Measurements from ENCODE around the gene SLC44A4.

The SLC44A4 gene

GRCh38 chr6:31901415-31901952 is 22.7 kb upstream of the SLC44A4 start:
- in situ Hi-C loops (cut with HindIII; ENCODE audit: low sequenced_read_pairs) = no loop called here

DNA sequence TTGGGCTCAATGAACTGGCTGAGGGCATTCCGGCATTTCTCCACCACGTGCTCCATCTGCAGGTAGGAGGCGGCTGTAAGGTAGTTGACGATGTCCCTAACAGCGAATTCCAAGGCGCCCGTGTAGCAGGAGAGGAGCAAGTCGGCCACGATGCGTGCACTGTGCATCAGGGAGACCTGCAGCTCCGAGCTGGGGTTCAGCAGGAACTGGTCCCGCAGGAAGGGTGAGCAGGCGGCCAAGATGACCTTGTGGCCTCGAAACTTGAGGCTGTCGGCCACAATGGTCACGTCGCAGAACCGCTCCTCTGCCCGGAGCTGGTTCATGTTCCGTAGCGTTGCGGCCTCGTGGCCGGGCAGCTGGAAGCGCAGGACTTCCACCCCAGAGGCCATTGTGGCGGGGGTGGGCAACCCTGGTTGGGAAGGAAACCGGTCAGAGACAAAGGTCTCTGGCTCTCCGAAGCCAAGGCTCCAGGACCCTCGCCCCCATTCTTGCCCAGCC is 22.2 kb upstream of the SLC44A4 start:
- in situ Hi-C loops (cut with HindIII; ENCODE audit: low sequenced_read_pairs) = no loop called here

GRCh38 chr6:31899882-31900722 is 21.3 kb upstream of the SLC44A4 start:
- in situ Hi-C loops (cut with HindIII; ENCODE audit: low sequenced_read_pairs) = no loop called here

- in situ Hi-C loops (cut with HindIII; ENCODE audit: low sequenced_read_pairs) = no loop called here
Observed at GRCh38 chr6:31899215-31899614, 20.4 kb upstream of the SLC44A4 start.

DNA sequence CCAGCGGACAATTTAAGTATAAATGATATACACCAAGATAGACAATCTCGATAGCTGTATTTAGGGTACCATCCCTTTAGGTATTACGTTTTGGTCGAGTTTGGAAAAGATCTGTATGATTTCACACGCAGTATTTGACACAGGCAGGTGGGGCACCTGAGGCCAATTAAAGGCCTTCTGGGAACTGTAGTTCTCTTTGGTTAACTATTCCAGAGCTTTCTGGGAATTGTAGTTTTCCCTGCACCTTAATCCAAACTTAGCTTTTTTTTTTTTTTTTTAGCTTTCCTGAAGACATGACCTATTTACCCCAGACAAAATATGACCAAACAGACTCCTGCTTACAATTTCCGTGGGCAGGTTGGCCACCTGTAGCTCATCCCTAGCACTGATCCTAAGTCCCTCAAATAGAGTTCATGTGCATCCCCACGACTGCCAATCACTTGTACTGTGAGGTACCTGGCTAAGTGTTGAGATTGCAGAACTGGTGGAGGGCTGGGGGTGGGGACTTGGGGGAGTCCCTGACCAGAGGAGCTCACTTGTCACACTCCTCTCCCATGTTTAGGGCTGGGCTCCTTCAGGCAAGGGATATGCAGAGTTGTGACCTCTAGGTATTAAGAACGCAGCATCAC is 19.7 kb upstream of the SLC44A4 start:
- in situ Hi-C loops (cut with HindIII; ENCODE audit: low sequenced_read_pairs) = no loop called here

GRCh38 chr6:31897612-31898382 is 19.0 kb upstream of the SLC44A4 start, which contains the start of gene EHMT2:
Gene EHMT2 (minus strand): TSS chr6:31897698. CDS start chr6:31897677, 21 bp downstream.
- in situ Hi-C loops (cut with HindIII; ENCODE audit: low sequenced_read_pairs) = no loop called here

DNA sequence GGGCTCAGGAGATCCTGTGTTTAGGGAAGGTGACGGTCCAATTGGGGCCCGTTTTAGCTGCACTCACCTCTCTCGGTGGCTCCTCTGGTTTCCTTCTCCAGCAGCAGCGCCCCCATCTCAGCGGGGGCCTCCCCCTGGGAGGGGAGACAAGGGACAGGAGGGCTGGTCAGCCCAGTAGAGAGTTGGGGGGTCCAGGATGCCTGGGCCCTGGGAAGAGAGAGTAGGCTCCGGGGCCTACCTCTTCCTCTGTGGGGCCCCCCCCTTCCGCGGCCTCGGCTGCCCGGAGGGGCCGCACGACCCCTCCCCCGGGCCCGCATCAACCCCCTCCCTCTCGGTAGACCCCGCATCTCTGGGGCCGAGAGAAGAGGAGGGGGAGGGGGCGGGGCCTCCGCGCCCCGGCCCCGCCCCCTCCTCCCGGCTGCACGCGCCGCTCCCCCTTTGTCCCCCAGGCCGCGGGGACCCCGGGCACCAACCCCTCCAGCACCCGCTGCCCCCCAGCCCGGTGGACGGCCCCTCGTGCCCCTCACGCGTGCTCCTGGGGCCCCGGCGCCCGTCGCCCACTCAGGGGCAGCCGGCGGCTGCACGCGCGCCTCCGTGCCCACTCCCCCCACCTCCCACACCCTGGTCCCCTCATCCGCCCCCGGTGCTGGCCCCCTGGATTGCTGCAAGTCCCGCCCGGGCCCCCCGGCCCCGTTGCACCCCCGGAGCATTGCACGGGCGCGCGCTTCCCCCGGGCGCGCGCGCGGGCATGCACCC is 18.2 kb upstream of the SLC44A4 start:
- in situ Hi-C loops (cut with HindIII; ENCODE audit: low sequenced_read_pairs) = no loop called here

- in situ Hi-C loops (cut with HindIII; ENCODE audit: low sequenced_read_pairs) = no loop called here
Observed at GRCh38 chr6:31896493-31896855, 17.7 kb upstream of the SLC44A4 start.

DNA sequence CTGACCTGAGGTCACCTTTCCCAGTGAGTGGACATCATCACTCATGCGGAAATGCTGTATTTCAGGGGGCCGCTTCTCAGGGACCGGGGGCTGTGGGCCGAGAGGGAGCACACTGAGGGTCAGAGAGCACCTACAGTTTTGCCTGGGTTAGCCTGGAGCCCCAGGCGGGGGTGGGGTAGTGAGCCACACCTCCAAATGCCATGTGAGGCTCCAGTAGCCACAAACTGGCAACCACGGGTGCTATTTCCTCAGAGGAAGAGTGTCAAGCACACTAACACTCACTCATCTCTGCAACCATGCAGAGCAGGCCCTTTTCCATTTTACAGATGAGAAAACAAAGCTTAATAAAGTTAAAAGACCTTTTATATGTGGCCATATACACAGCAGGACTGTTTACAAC is 14.0 kb upstream of the SLC44A4 start:
- in situ Hi-C loops (cut with HindIII; ENCODE audit: low sequenced_read_pairs) = no loop called here

DNA sequence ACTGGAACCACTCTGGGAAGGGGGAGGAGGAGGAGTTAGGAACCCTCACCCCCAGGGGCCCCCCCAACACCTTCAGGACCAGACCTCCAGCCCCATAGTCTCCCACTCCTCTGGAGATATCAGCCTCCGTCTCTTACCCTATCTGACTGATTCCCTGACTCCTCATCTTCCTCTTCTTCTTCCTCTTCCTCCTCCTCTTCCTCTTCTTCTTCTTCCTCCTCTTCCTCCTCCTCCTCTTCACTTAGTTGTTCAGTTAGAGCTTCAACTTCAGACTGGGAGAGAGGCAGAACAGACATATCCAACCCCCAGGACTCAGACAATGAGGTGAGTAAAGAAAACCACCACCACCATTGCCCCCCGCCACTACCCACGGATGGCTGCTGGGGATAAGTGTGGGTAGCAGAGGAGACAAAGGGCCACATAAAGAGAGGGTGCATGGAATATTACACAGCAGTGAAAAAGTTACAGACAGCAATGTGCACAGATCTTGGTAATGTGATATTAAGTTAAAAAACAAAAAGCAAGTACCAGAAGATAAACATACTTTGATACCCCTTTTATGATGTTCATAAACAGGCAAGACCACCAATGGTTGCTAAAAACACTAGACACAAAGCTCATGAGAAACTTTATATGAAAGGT is 10.7 kb upstream of the SLC44A4 start:
- in situ Hi-C loops (cut with HindIII; ENCODE audit: low sequenced_read_pairs) = no loop called here

- in situ Hi-C loops (cut with HindIII; ENCODE audit: low sequenced_read_pairs) = no loop called here
Observed at GRCh38 chr6:31888276-31889258, 9.8 kb upstream of the SLC44A4 start.

- in situ Hi-C loops (cut with HindIII; ENCODE audit: low sequenced_read_pairs) = no loop called here
Observed at GRCh38 chr6:31887173-31888007, 8.6 kb upstream of the SLC44A4 start.

GRCh38 chr6:31886541-31886991 is 7.8 kb upstream of the SLC44A4 start:
- in situ Hi-C loops (cut with HindIII; ENCODE audit: low sequenced_read_pairs) = no loop called here

GRCh38 chr6:31884528-31885035 is 5.8 kb upstream of the SLC44A4 start:
- in situ Hi-C loops (cut with HindIII; ENCODE audit: low sequenced_read_pairs) = no loop called here

- in situ Hi-C loops (cut with HindIII; ENCODE audit: low sequenced_read_pairs) = no loop called here
Observed at GRCh38 chr6:31883676-31884075, 4.9 kb upstream of the SLC44A4 start.

GRCh38 chr6:31882344-31882743 is 3.5 kb upstream of the SLC44A4 start:
- in situ Hi-C loops (cut with HindIII; ENCODE audit: low sequenced_read_pairs) = no loop called here

GRCh38 chr6:31881136-31881859 is 2.5 kb upstream of the SLC44A4 start:
- in situ Hi-C loops (cut with HindIII; ENCODE audit: low sequenced_read_pairs) = no loop called here
